HCT116 (cell line): ENCODE data around the gene NDUFA5.

Experiments
- POLR2A ChIP-seq: IDR thresholded peaks from 2 replicates; pipeline ENCODE4 v1.7.0; 2011; ENCODE audit warnings: borderline replicate concordance; ENCODE audit not compliant: insufficient read depth, insufficient read length; ENCODE audit errors: extremely low read depth
- POLR2AphosphoS5 ChIP-seq: IDR thresholded peaks from 2 replicates; pipeline ENCODE4 v1.6.1; 2011; ENCODE audit warnings: mild to moderate bottlenecking, low read depth, low read length, moderate library complexity
- RAD21 ChIP-seq: IDR thresholded peaks from 2 replicates; pipeline ENCODE4 v1.6.1; 2012; ENCODE audit warnings: low read depth, mild to moderate bottlenecking
- SIN3A ChIP-seq: IDR thresholded peaks from 2 replicates; pipeline ENCODE4 v1.6.1; 2012; ENCODE audit warnings: low read depth
- TF ChIP-seq, protein P1 (sequence below), 3 experiments: fragments of 200-600 bp in 1 of 3; sonication (generic) in 1 of 3; IDR thresholded peaks in 2 of 3; conservative IDR thresholded peaks in 1 of 3; 2 replicates each; pipeline ENCODE4 v1.5.1; 2012 to 2017; ENCODE audit warnings: low read depth in 2 of 3, low read length in 2 of 3, antibody characterized with exemption in 1 of 3, borderline replicate concordance in 1 of 3, control low read depth in 1 of 3, mild to moderate bottlenecking in 1 of 3, mixed read lengths in 1 of 3, mixed run types in 1 of 3, moderate library complexity in 1 of 3; ENCODE audit not compliant: insufficient read depth in 1 of 3
- TF ChIP-seq, protein P2 (sequence below): IDR thresholded peaks from 2 replicates; pipeline ENCODE4 v1.6.1; 2012; ENCODE audit warnings: low read depth

DNA sequence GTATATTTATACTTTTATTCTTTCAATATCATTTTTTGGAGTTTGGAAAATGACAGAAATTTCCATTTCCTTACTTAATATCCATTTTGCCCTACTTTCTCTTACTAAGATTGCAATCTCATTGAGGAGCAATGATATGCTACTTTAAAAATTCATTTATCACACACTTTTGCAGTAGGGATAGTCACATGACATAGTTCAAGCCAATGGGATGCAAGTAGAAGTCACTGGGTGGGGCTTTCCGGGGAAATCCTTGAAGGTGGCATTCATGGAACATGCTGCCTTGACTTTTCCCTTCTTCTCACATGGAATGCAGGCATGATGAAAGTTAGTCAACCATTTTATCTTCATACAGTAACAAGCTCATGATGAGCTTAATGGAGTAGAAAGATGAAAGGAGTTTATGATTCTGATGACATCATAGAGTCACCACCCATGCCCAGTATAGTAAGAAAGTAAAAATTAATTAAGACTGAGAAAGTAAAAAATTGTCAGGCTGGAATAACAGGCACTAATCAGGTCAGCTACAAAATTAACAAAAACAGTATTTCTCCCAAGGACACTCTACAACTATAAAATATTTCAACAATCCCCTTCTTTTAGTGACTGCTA is 56.6 kb downstream of the NDUFA5 start:
- TF ChIP-seq, protein P1, sequence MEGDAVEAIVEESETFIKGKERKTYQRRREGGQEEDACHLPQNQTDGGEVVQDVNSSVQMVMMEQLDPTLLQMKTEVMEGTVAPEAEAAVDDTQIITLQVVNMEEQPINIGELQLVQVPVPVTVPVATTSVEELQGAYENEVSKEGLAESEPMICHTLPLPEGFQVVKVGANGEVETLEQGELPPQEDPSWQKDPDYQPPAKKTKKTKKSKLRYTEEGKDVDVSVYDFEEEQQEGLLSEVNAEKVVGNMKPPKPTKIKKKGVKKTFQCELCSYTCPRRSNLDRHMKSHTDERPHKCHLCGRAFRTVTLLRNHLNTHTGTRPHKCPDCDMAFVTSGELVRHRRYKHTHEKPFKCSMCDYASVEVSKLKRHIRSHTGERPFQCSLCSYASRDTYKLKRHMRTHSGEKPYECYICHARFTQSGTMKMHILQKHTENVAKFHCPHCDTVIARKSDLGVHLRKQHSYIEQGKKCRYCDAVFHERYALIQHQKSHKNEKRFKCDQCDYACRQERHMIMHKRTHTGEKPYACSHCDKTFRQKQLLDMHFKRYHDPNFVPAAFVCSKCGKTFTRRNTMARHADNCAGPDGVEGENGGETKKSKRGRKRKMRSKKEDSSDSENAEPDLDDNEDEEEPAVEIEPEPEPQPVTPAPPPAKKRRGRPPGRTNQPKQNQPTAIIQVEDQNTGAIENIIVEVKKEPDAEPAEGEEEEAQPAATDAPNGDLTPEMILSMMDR (IDR thresholded peaks at IDR 0.05 in 2 of 3, conservative IDR thresholded peaks at IDR 0.05 in 1 of 3; ENCODE audit: borderline replicate concordance in 1 of 3, insufficient read depth in 1 of 3, low read depth in 2 of 3, low read length in 2 of 3) = no peak
- TF ChIP-seq SIN3A = no peak
- TF ChIP-seq POLR2A = no peak
- no peak for TF ChIP-seq POLR2AphosphoS5
- TF ChIP-seq RAD21 = no peak
- TF ChIP-seq, protein P2, sequence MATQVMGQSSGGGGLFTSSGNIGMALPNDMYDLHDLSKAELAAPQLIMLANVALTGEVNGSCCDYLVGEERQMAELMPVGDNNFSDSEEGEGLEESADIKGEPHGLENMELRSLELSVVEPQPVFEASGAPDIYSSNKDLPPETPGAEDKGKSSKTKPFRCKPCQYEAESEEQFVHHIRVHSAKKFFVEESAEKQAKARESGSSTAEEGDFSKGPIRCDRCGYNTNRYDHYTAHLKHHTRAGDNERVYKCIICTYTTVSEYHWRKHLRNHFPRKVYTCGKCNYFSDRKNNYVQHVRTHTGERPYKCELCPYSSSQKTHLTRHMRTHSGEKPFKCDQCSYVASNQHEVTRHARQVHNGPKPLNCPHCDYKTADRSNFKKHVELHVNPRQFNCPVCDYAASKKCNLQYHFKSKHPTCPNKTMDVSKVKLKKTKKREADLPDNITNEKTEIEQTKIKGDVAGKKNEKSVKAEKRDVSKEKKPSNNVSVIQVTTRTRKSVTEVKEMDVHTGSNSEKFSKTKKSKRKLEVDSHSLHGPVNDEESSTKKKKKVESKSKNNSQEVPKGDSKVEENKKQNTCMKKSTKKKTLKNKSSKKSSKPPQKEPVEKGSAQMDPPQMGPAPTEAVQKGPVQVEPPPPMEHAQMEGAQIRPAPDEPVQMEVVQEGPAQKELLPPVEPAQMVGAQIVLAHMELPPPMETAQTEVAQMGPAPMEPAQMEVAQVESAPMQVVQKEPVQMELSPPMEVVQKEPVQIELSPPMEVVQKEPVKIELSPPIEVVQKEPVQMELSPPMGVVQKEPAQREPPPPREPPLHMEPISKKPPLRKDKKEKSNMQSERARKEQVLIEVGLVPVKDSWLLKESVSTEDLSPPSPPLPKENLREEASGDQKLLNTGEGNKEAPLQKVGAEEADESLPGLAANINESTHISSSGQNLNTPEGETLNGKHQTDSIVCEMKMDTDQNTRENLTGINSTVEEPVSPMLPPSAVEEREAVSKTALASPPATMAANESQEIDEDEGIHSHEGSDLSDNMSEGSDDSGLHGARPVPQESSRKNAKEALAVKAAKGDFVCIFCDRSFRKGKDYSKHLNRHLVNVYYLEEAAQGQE = no peak
